HTR-8/SVneo (cell line): ENCODE results near the gene GNG7.
"Not testable (repeated sequence)": the region's sequence is repeated elsewhere in the genome, so short reads cannot be mapped to it uniquely, and the experiment has no call there.

Experiments
- DNase-seq: peaks from one replicate; pipeline ENCODE4 v3.0.0; 2011; ENCODE audit warnings: low spot score, mixed read lengths; ENCODE audit not compliant: insufficient read length
- FAIRE-seq: peaks from 2 replicates; lab custom pipeline; 2011; peaks lifted over from hg19 to GRCh38; lab: Jason Lieb, UNC

GNG7 gene

GRCh38 chr19:2714531-2715269 lies 12.2 kb upstream of the GNG7 start:
- no peak for FAIRE-seq
- no peak for DNase-seq

- DNase-seq, FAIRE-seq: not testable (repeated sequence)
Observed at GRCh38 chr19:2714102-2714501, 11.6 kb upstream of the GNG7 start.

DNA sequence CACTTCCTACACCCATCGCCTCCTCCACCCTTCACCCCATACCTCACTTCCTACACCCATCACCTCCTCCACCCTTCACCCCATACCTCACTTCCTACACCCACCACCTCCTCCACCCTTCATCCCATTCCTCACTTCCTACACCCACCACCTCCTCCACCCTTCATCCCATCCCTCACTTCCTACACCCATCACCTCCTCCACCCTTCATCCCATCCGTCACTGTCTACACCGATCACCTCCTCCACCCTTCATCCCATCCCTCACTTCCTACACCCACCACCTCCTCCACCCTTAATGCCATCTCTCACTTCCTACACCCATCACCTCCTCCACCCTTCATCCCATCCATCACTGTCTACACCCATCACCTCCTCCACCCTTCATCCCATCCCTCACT lies 10.7 kb upstream of the GNG7 start:
- FAIRE-seq, DNase-seq: not testable (repeated sequence)

- no peak for FAIRE-seq
- DNase-seq = no peak
Observed at GRCh38 chr19:2711875-2712205, 9.3 kb upstream of the GNG7 start.

DNA sequence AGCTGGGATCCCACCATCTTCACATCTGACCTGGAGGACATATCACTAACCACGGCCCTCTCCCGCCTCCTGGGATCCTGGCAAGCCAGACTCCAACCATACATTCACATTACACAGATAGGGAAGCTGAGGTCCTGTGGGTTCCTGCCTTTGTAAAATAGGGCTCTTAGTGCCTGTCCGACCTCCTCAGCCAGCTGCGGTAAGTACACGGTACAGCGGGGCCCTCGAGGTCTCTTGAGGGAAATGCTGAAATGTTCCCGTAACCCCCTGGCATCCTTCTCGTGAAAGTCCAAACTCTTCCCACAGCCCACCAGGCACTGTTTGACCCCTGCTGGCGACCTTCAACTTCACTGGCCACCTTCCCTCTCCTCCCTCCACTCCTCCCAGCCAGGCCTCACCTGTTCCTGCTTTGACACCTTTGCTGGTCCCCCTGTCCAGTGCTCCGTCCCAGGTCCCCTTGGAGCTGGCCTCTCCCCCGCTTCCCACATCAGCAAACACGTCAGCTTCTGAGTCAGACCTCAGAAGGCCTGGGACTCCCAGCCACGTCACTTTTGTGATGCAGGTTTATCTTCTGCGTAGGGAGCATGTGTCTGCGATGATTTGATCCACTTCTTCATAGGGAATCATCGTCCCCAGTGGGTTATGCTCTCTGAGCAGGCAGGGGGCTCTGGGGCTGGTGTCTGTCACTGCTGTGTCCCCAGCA lies 8.8 kb upstream of the GNG7 start:
- no peak for DNase-seq
- FAIRE-seq = no peak

- DNase-seq = no peak
- no peak for FAIRE-seq
Observed at GRCh38 chr19:2706251-2706650, 3.8 kb upstream of the GNG7 start.

DNA sequence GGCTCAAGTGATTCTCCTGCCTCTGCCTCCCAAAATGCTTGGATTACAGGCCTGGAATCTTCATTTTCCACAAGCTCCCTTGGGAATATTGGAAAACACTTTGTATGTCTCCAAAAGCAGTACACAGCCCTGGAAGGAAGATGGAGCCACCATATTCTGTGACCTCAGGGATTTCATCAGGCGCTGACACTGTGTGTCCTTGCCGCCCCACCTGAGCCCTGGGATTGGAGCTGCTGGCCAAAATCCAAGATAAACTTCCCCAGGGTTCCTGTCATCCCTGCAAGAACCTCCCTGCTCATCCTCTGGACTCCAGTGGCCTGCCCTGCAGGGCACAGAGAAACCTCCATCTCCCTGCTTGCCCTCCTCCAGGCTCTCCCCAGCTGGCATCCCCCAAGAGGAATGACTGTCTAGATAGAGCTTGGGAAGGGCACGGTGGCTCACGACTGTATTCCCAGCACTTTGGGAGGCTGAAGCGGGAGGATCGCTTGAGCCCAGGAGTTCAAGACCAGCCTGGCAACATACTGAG lies 1.3 kb upstream of the GNG7 start:
- no peak for DNase-seq
- no peak for FAIRE-seq

GRCh38 chr19:2703077-2703437 lies 563 bp upstream of the GNG7 start:
- no peak for FAIRE-seq
- DNase-seq = no peak

GRCh38 chr19:2701361-2702169 lies 929 bp downstream of the GNG7 start:
- DNase-seq = no peak
- FAIRE-seq = no peak

- no peak for DNase-seq
- no peak for FAIRE-seq
Observed at GRCh38 chr19:2700660-2701360, 1.7 kb downstream of the GNG7 start.

- FAIRE-seq (no peak), DNase-seq (no peak)
Observed at GRCh38 chr19:2699413-2700140, 2.9 kb downstream of the GNG7 start.

- DNase-seq (no peak), FAIRE-seq (no peak)
Observed at GRCh38 chr19:2694196-2694595, 8.3 kb downstream of the GNG7 start.

- no peak for DNase-seq
- FAIRE-seq = no peak
Observed at GRCh38 chr19:2693492-2694160, 8.9 kb downstream of the GNG7 start.

DNA sequence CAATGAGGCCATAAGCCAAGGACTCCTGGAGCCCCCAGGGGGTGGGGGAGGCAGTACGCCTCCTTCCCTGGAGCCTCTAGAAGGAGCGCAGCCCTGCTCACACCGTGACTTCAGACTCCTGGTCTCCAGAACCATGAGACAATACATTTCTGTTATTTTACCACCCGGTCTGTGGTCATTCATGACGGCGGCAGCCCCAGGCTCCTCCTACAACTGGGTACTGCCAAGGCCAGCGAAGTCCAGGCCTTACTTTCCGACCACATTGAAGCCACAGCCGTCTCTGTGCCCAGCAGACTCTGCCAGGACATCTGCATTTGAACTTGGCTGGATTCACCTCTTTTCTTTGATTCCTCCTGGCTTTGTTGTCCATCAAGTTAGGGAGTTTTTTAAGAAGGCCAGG lies 10.5 kb downstream of the GNG7 start:
- DNase-seq (no peak), FAIRE-seq (no peak)

DNA sequence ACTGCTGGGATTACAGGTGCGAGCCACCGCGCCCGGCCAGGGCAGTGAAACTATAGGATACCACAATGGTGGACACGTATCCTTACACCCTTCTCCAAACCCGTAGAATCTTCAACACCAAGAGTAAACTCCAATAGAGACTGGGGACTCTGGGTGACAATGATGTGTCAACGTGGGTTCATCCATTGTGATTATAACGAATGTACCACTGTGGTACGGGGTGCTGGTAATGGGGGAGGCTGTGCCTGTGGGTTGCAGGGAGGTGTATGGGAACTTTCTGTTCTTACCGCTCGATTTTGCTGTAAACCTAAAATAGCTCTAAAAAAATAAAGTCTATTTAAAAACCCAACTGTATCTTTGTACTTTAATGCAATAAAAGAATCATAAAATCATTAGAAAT lies 11.6 kb downstream of the GNG7 start:
- DNase-seq (no peak), FAIRE-seq (no peak)

DNA sequence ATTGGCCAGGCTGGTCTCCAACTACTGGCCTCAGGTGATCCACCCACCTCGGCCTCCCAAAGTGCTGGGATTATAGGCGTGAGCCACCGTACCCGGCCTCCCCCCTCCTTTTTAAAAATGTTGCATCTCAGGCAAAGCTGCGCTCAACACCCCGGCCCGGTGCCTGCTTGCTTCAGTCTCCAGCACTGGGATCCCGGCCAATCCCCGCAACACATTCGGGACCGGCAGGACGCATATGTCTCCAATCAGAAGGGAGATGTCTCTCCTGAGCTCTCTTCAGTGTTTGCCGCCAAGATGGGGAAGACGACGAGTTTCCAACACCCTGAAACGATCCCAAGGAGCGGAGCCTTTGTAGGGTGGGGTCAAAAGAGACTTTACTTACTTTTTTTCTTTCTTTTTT lies 16.1 kb downstream of the GNG7 start:
- no peak for FAIRE-seq
- DNase-seq = no peak

DNA sequence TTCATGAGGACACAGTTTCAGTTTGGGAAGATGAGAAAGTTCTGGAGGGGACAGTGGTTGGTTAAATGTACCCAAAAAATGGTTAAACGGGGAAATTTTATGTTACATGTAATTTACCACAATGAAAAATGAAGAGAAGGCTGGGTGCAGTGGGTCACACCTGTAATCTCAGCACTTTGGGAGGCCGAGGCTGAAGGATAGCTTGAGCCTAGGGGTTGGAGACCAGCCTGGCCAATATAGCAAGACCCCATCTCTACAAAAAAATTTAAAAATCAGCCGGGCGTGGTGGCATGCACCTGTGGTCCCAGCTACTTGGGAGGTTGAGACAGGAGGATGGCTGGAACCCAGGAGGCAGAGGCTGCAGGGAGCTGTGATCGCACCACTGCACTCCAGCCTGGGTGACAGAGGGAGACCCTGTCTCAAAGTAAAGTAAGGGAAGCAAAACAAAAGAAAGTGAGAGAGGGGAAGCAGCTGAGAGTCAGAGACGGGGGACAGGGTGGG lies 17.2 kb downstream of the GNG7 start:
- no peak for DNase-seq
- FAIRE-seq = no peak

DNA sequence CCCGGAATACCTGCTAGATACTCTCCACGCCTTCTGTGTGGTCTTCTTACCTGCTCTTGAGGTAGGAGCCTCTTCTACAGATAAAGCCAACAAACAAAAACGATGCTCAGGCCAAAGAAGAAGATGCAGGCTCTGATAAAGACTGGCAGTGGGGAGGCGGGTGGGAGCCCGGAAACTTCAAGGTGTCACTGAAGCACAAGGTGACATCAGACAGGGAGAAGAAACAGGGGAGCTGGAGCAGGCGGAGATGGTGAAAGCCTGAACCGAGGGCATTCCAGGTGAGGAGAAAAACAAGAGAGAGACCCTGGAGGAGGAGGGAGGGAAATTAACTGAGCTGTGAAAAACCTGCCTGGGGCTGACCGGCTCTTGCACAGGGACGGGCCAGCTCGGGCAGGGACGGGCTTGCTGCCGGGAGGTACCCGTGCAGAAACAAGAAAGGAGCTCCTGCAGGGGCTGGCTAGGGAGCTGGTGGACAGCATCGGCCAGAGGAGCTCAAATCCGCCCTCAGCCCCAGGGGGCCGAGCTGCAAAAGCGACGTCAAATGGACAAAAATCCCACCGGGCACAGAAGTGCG lies 19.0 kb downstream of the GNG7 start:
- FAIRE-seq = no peak
- DNase-seq = no peak

DNA sequence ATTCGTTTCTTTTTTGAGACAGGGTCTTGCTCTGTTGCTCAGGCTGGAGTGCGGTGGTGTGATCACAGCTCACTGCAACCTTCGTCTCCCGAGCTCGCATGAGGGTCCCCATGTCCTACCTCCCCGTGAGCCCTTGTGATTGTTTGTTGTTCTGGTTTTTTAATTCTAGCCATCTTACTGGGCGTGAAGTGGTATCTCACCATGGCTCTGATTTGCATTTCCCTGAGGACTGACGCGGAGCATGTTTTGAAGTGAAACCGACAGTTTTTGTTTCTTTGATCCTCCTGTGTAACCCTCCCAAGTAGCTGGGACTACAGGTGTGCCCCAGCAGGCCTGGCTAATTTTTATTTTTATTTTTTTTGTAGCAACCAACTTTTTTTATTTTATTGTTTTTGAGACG lies 21.7 kb downstream of the GNG7 start:
- DNase-seq (no peak), FAIRE-seq (no peak)
